Ascending aorta (tissue), 2 donors: ENCODE measurements around the gene FHOD3. TPM values are rescaled to one million over a fixed set of nuclear protein-coding genes. Genes with fewer than 3 reads are reported as not detected.

ENCODE experiments used
- DNase-seq, 2 donors: peaks; one replicate each; pipeline ENCODE4 v3.0.0-alpha.2; 2019; ENCODE audit warnings: low spot score in 2 of 2
- H3K27ac ChIP-seq, 2 donors: fragments of 200-600 bp; sonication (generic); one replicate each; pipeline ENCODE4 v1.5.1; 2016 to 2017; ENCODE audit warnings: mild to moderate bottlenecking in 1 of 2
- H3K27me3 ChIP-seq: fragments of 200-600 bp; sonication (generic); one replicate; pipeline ENCODE4 v1.5.1; 2017
- H3K36me3 ChIP-seq, 2 donors: fragments of 200-600 bp; sonication (generic); one replicate each; pipeline ENCODE4 v1.5.1; 2016
- H3K4me1 ChIP-seq, 2 donors: fragments of 200-600 bp; sonication (generic); one replicate each; pipeline ENCODE4 v1.5.1; 2016 to 2017; ENCODE audit warnings: mild to moderate bottlenecking in 1 of 2
- H3K4me3 ChIP-seq, 2 donors: fragments of 200-600 bp; sonication (generic); one replicate each; pipeline ENCODE4 v1.5.1; 2016 to 2017; ENCODE audit warnings: mild to moderate bottlenecking in 1 of 2
- H3K9me3 ChIP-seq, 2 donors: fragments of 200-600 bp; sonication (generic); one replicate each; pipeline ENCODE4 v1.5.1; 2016
- intact Hi-C: fragments of 100-400 bp; cut with DNase I; formaldehyde crosslinking; loops from one replicate; pipeline ENCODE4 v1.15.1; 2023
- total RNA-seq: library from RNA; depleted of rRNA; stranded (reverse); fragments of >200 nt; gene quantifications from one replicate; pipeline ENCODE4 v1.1.0, GENCODE V29; 2016
- TF ChIP-seq, protein P1 (sequence below), 3 experiments: fragments of 200-600 bp in 2 of 3; fragments of 450-650 bp in 1 of 3; sonication (generic) in 2 of 3; IDR thresholded peaks; one replicate each; pipeline ENCODE4 v1.5.1; 2016 to 2019; ENCODE audit warnings: antibody characterized with exemption in 3 of 3, mild to moderate bottlenecking in 1 of 3, moderate library complexity in 1 of 3

Gene FHOD3
- total RNA-seq, 1 donor from 2014 or later = 12.7 TPM

DNA sequence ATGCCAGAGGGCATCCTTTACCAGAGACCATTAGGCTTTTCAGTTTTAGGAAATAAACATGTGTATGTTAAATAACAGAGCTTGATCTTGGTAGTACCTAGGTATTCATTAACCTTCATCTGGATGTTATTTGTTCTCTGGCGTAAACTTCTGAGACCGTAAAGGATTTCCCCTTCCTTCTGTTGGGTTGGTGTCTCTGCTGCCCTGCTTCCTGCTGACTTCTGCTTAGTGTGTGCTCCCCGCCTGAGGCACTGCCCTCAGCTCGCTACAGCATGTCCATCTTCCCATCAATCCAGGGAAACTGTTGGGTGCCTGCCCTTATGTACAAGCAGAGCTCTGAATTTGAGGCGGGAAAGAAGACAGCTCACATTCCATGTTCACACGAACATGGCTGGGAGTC is 353.4 kb downstream of the FHOD3 start:
- Histone ChIP-seq H3K9me3 (no peaks in the 10 kb centered on the region), H3K4me3 (no peak overlapping the region), H3K27ac (no peak overlapping the region), H3K36me3 (no peaks in the 10 kb centered on the region), H3K4me1 (peaks cover 0 to 12% of the 10 kb centered on the region in 2 donors), H3K27me3 (no peaks in the 10 kb centered on the region)
- intact Hi-C loops = no loop called here
- TF ChIP-seq, protein P1, sequence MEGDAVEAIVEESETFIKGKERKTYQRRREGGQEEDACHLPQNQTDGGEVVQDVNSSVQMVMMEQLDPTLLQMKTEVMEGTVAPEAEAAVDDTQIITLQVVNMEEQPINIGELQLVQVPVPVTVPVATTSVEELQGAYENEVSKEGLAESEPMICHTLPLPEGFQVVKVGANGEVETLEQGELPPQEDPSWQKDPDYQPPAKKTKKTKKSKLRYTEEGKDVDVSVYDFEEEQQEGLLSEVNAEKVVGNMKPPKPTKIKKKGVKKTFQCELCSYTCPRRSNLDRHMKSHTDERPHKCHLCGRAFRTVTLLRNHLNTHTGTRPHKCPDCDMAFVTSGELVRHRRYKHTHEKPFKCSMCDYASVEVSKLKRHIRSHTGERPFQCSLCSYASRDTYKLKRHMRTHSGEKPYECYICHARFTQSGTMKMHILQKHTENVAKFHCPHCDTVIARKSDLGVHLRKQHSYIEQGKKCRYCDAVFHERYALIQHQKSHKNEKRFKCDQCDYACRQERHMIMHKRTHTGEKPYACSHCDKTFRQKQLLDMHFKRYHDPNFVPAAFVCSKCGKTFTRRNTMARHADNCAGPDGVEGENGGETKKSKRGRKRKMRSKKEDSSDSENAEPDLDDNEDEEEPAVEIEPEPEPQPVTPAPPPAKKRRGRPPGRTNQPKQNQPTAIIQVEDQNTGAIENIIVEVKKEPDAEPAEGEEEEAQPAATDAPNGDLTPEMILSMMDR (IDR thresholded peaks at IDR 0.05) = no peak
- DNase-seq = no peak

DNA sequence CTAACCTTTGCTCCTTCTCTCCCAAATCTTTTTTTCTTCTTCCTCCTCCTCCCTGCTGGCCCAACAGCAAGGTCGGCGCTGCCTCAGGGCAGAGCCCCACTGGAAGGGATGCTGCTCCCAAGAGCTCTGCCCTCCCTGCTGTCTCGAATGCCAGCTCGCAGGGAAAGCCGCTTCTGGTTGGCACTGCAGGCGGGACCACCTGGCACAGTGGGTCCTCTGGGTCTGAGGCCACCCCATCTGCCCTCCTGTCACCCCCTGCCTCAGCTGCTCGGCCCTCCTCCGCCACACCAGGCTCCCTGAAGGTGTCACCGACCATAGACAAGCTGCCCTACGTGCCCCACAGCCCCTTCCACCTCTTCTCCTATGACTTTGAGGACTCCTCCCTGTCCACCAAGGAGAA is 355.0 kb downstream of the FHOD3 start:
- no peak for DNase-seq
- Histone ChIP-seq H3K27me3 (no peaks in the 10 kb centered on the region), H3K4me1 (peaks cover 0 to 16% of the 10 kb centered on the region in 2 donors), H3K27ac (no peak overlapping the region), H3K36me3 (no peaks in the 10 kb centered on the region), H3K4me3 (no peak overlapping the region), H3K9me3 (no peaks in the 10 kb centered on the region)
- TF ChIP-seq, protein P1 (IDR thresholded peaks at IDR 0.05) = no peak
- intact Hi-C loops = no loop called here

DNA sequence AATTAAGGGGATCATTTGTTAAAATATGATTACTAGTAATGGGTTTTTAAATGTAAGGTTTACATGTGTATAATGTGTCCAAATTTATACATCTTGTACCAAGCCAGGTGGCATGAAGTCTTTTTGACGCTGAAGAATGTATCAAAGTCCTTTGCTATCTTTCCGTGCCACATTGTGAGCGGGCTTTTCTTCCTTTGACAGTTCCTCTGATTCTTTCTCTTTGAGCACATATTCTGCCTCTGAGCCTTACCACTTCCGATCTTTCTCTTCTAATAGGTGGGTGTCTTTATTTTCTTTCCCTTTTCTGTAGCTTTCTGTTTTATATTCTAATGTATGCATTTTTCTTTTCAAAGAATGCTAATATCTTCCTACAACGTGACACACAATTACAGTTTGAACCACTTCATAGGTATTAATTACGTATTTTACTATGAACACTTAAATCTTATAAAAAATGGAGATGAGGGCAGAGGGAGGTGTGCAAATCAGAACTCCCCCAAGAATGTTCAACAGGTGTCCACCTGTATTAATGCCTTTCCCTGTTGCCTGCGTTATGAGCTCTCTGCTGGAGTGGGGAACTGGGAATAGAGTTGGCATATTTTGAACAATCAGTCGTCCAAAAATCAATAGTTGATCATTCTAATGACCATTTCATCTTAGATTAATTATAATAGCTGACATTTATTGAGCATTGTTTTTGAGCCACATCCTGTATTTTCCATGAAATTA is 355.8 kb downstream of the FHOD3 start:
- Histone ChIP-seq H3K4me1 (peaks cover 0 to 16% of the 10 kb centered on the region in 2 donors), H3K4me3 (no peak overlapping the region), H3K27ac (no peak overlapping the region), H3K27me3 (no peaks in the 10 kb centered on the region), H3K9me3 (no peaks in the 10 kb centered on the region), H3K36me3 (no peaks in the 10 kb centered on the region)
- DNase-seq = no peak
- TF ChIP-seq, protein P1 (IDR thresholded peaks at IDR 0.05) = no peak
- intact Hi-C loops = no loop called here

DNA sequence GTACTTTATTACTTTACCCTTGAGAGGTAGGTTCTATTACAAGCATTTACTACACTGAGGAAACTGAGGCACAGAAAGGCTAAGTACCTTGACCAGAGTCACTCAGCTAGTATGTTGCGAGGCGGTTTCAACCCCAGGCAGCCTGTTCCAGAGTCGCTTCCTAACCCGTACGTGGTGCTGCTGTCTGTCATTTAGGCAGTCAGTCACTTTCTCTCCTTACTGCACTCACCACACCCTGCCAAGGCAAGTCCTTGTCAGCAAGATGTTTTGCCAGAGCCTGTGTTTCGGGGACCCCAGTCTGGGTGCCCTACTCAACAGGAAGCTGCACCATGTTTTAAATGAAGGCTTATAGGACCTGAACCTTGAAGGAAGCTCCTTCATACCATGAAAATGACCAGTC is 356.4 kb downstream of the FHOD3 start:
- Histone ChIP-seq H3K27ac (peak overlapping the region in 1 of 2 donors; percentile 91), H3K4me3 (no peak overlapping the region), H3K27me3 (no peaks in the 10 kb centered on the region), H3K36me3 (no peaks in the 10 kb centered on the region), H3K4me1 (peaks cover 0 to 16% of the 10 kb centered on the region in 2 donors), H3K9me3 (no peaks in the 10 kb centered on the region)
- intact Hi-C loops = loop anchor here (1.0 kb wide), 1 partner anchor 25 kb away; no protein-coding TSS in a partner anchor
- TF ChIP-seq, protein P1 (IDR thresholded peaks at IDR 0.05) = no peak
- DNase-seq = no peak

DNA sequence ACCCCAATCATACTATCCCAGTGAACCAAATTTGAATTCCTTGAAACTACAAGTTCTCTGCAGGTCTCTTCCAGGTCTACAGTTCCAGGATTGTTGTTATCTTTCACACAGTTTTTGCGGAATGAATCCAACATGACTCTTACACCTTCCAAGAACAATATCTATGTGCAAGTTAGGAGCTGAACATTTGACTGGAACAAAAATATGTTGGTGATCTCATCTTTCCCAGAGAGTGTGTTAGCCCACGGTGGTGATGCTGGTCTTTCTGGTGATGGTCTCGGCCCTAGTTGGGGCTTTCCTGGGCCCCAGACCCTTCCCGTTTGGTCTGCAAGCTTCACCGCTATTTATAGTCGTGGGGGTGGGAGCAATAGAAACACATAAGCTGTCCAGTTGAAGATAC is 357.6 kb downstream of the FHOD3 start:
- no peaks in the 10 kb centered on the region for H3K36me3 ChIP-seq
- H3K27me3 ChIP-seq = no peaks in the 10 kb centered on the region
- no peaks in the 10 kb centered on the region for H3K9me3 ChIP-seq
- peak overlapping the region; percentile 73 to 91 for H3K27ac ChIP-seq
- peak overlapping the region in 1 of 2 donors; percentile 10 for H3K4me3 ChIP-seq
- DNase-seq = no peak
- H3K4me1 ChIP-seq = peaks cover 0 to 16% of the 10 kb centered on the region in 2 donors
- TF ChIP-seq, protein P1 (IDR thresholded peaks at IDR 0.05) = no peak
- intact Hi-C loops = no loop called here
